Endothelial cell of umbilical vein (primary cell): ENCODE results near the gene LRRN3. TPM values are rescaled to one million over a fixed set of nuclear protein-coding genes. Genes with fewer than 3 reads are reported as not detected.

Experiments
- BruUV-seq: library from RNA; stranded (reverse); fragments of 400-500 nt; replicated peaks from 2 replicates; lab custom pipeline; 2021; lab: Mats Ljungman, UMichigan
- CTCF ChIA-PET: fragments of 300-600, 350-600 bp; sonication (Branson Sonifier 250); formaldehyde crosslinking; loops from one replicate; lab custom pipeline; 2021; ENCODE audit warnings: antibody characterized with exemption, inconsistent platforms; lab: Charles Lee
- POLR2A ChIA-PET: fragments of 300-600, 350-600 bp; sonication (Branson Sonifier 250); formaldehyde crosslinking; loops from one replicate; lab custom pipeline; 2021; ENCODE audit warnings: antibody characterized with exemption, inconsistent platforms; lab: Charles Lee
- DNase-seq: peaks from one replicate; pipeline ENCODE4 v3.0.0-alpha.2; 2011; ENCODE audit warnings: low read depth, low spot score
- FAIRE-seq: peaks from 2 replicates; lab custom pipeline; 2011; peaks lifted over from hg19 to GRCh38; lab: Jason Lieb, UNC
- H2AFZ ChIP-seq: 2 replicates; pipeline ENCODE4 v1.6.0; 2012; ENCODE audit warnings: low read depth, low read length, control low read depth, inconsistent platforms
- H3K27ac ChIP-seq: 2 replicates; pipeline ENCODE4 v1.5.1; 2011; ENCODE audit warnings: low read depth, mild to moderate bottlenecking, control low read depth, low read length, moderate library complexity; ENCODE audit not compliant: insufficient read depth
- H3K27me3 ChIP-seq, 2 experiments: 2 replicates each; pipeline versions ENCODE4 v1.6.0 to v1.6.1; 2011; ENCODE audit warnings: low read length in 2 of 2, mixed read lengths in 1 of 2; ENCODE audit not compliant: control insufficient read depth in 2 of 2, insufficient read depth in 2 of 2
- H3K36me3 ChIP-seq, 2 experiments: 2 replicates in 1 of 2; 3 replicates in 1 of 2; pipeline ENCODE4 v1.5.1; 2011; ENCODE audit warnings: low read length in 2 of 2, mild to moderate bottlenecking in 1 of 2, moderate library complexity in 1 of 2; ENCODE audit not compliant: control insufficient read depth in 2 of 2, insufficient read depth in 2 of 2; ENCODE audit errors: extremely low read depth in 1 of 2
- H3K4me1 ChIP-seq: 3 replicates; pipeline ENCODE4 v1.5.1; 2011; ENCODE audit warnings: mild to moderate bottlenecking, low read length; ENCODE audit not compliant: control insufficient read depth, insufficient read depth; ENCODE audit errors: extremely low read depth
- H3K4me2 ChIP-seq: 2 replicates; pipeline ENCODE4 v1.6.1; 2011; ENCODE audit warnings: low read length, control low read depth, mixed read lengths; ENCODE audit not compliant: insufficient read depth
- H3K4me3 ChIP-seq, 3 experiments: fragments of 200-600 bp in 1 of 3; sonication (generic), shearing (Covaris generic) in 1 of 3; replicated peaks in 1 of 3; 2 replicates each; pipeline ENCODE4 v1.5.1; 2011 to 2016; ENCODE audit warnings: control low read depth in 3 of 3, low read length in 3 of 3, mild to moderate bottlenecking in 2 of 3, inconsistent platforms in 1 of 3, low read depth in 1 of 3, moderate library complexity in 1 of 3; ENCODE audit not compliant: insufficient read depth in 1 of 3
- H3K79me2 ChIP-seq: 2 replicates; pipeline ENCODE4 v1.6.0; 2012; ENCODE audit warnings: low read length, inconsistent platforms; ENCODE audit not compliant: control insufficient read depth, insufficient read depth
- H3K9ac ChIP-seq: replicated peaks from 2 replicates; pipeline ENCODE3; 2011; ENCODE audit warnings: low read length, control low read depth; ENCODE audit not compliant: insufficient read depth; ENCODE audit errors: extremely low read depth
- H3K9me1 ChIP-seq: replicated peaks from 3 replicates; pipeline ENCODE4 v1.6.0; 2011; ENCODE audit warnings: mild to moderate bottlenecking, low read length; ENCODE audit not compliant: control insufficient read depth, insufficient read depth; ENCODE audit errors: extremely low read depth
- H3K9me3 ChIP-seq: replicated peaks from 2 replicates; pipeline ENCODE4 v1.5.1; 2012; ENCODE audit warnings: low read length, inconsistent platforms; ENCODE audit not compliant: control insufficient read depth, insufficient read depth
- H4K20me1 ChIP-seq: replicated peaks from 2 replicates; pipeline ENCODE3; 2011; ENCODE audit warnings: mild to moderate bottlenecking, low read length; ENCODE audit not compliant: control insufficient read depth, insufficient read depth; ENCODE audit errors: extremely low read depth
- CTCF ChIP-seq, 2 donors: IDR thresholded peaks; 1 replicate in 1 of 2; 2 replicates in 1 of 2; pipeline ENCODE4 v1.5.1; 2011; ENCODE audit warnings: low read length in 2 of 2, mild to moderate bottlenecking in 2 of 2, moderate library complexity in 2 of 2, control low read depth in 1 of 2, inconsistent platforms in 1 of 2, low read depth in 1 of 2; ENCODE audit not compliant: insufficient read depth in 1 of 2; ENCODE audit errors: extremely low read depth in 1 of 2
- EZH2 ChIP-seq: IDR thresholded peaks from 2 replicates; pipeline ENCODE4 v1.6.1; 2012; ENCODE audit warnings: borderline replicate concordance, low read depth, mild to moderate bottlenecking, moderate library complexity, low read length, inconsistent platforms; ENCODE audit not compliant: severe bottlenecking
- FOS ChIP-seq: IDR thresholded peaks from 2 replicates; pipeline ENCODE4 v1.6.1; 2011; ENCODE audit warnings: mild to moderate bottlenecking, low read length, moderate library complexity, borderline replicate concordance; ENCODE audit not compliant: insufficient read depth
- GATA2 ChIP-seq: IDR thresholded peaks from 2 replicates; pipeline ENCODE4 v1.7.0; 2011; ENCODE audit warnings: low read depth, mild to moderate bottlenecking, moderate library complexity, mixed read lengths, low read length; ENCODE audit not compliant: insufficient read length, insufficient read depth
- JUN ChIP-seq: IDR thresholded peaks from 2 replicates; pipeline ENCODE4 v1.6.1; 2011; ENCODE audit warnings: borderline replicate concordance, low read depth; ENCODE audit not compliant: insufficient read length, insufficient read depth
- MYC ChIP-seq: IDR thresholded peaks from one replicate; pipeline ENCODE4 v1.6.1; 2011; ENCODE audit warnings: mild to moderate bottlenecking, low read depth, low read length
- POLR2A ChIP-seq: IDR thresholded peaks from 2 replicates; pipeline ENCODE4 v1.6.1; 2012; ENCODE audit warnings: low read depth, mild to moderate bottlenecking, control low read depth, low read length
- POLR2AphosphoS5 ChIP-seq: IDR thresholded peaks from 2 replicates; pipeline ENCODE4 v1.6.1; 2012; ENCODE audit warnings: low read depth, mild to moderate bottlenecking, control low read depth, low read length, moderate library complexity; ENCODE audit not compliant: insufficient read depth
- dilution Hi-C: fragments of 300-500 bp; cut with MboI; formaldehyde crosslinking; loops from one replicate; pipeline ENCODE4 v1.15.0; 2019; ENCODE audit warnings: low sequenced_read_pairs; ENCODE audit not compliant: extremely low pct_ligation_motif_present
- intact Hi-C: fragments of 100-400 bp; cut with micrococcal nuclease; formaldehyde crosslinking; loops from one replicate; pipeline ENCODE4 v1.10.0; 2022
- polyA plus RNA-seq, 4 experiments: library from polyadenylated mRNA; depleted of rRNA in 3 of 4; stranded (reverse) in 3 of 4; unstranded in 1 of 4; fragments of >200 nt; gene quantifications; 2 replicates each; pipeline versions ENCODE4 v1.2.1 to v1.2.3, GENCODE V29; 2011 to 2012; ENCODE audit warnings: missing spikeins in 1 of 4
- total RNA-seq: library from RNA; stranded (reverse); gene quantifications from 2 replicates; pipeline ENCODE4 v1.2.3, GENCODE V29; 2021
- TF ChIP-seq, protein P1 (sequence below): IDR thresholded peaks from 2 replicates; pipeline ENCODE4 v1.6.1; 2011; ENCODE audit not compliant: insufficient read depth, insufficient read length

The LRRN3 gene
- total and polyA plus RNA-seq, 2 donors (not counting 3 experiments of a cell fraction or from before 2014, with no cell fraction given): not detected

DNA sequence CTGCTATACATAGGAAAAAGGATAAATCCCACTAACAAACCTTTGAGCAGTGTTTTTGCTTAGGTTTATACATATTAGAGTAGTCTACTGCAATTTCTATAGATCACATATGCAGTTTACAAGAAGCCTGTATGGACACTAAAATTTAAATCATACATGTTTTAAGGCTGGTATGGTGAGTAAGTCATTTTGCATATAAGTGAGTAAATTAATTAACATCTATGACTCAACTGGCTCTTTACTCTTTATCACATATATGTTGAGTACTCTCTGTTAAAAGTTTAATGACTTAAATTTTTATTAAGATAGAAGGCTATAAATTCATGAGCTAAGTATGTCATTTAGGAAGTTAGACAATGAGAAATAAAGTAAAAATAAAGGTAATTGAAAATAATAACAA is 69.4 kb downstream of the LRRN3 start:
- H4K20me1 ChIP-seq: no peaks in the 10 kb centered on the region
- H3K27ac ChIP-seq: no peak overlapping the region
- DNase-seq: no peak
- no peaks in the 10 kb centered on the region for H3K4me1 ChIP-seq
- no peak for FAIRE-seq
- H3K79me2 ChIP-seq: no peaks in the 10 kb centered on the region
- no peaks in the 10 kb centered on the region for H3K27me3 ChIP-seq
- no TSS peak for BruUV-seq
- no peaks in the 10 kb centered on the region for H3K36me3 ChIP-seq
- CTCF ChIA-PET: no interaction called here
- POLR2A ChIA-PET: no interaction called here
- dilution Hi-C loops: no loop called here
- no peak overlapping the region for H3K4me3 ChIP-seq
- H3K9me1 ChIP-seq: no peaks in the 10 kb centered on the region
- no peak overlapping the region for H3K9ac ChIP-seq
- no peak overlapping the region for H2AFZ ChIP-seq
- intact Hi-C loops: no loop called here
- H3K9me3 ChIP-seq: no peaks in the 10 kb centered on the region
- TF ChIP-seq JUN: no peak
- no peak for TF ChIP-seq POLR2AphosphoS5
- no peak for TF ChIP-seq FOS
- TF ChIP-seq MYC: no peak
- TF ChIP-seq, protein P1, sequence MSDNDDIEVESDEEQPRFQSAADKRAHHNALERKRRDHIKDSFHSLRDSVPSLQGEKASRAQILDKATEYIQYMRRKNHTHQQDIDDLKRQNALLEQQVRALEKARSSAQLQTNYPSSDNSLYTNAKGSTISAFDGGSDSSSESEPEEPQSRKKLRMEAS: no peak
- TF ChIP-seq POLR2A: no peak
- no peak for TF ChIP-seq GATA2
- TF ChIP-seq EZH2: no peak
- TF ChIP-seq CTCF (IDR thresholded peaks at IDR 0.05; ENCODE audit: extremely low read depth in 1 of 2, insufficient read depth in 1 of 2, low read depth in 1 of 2, low read length in 2 of 2): no peak
- no peak overlapping the region for H3K4me2 ChIP-seq
